Muscle of arm (tissue), 12 donors: ENCODE data around the gene EPSTI1. TPM values are rescaled to one million over a fixed set of nuclear protein-coding genes. Genes with fewer than 3 reads are reported as not detected.

ENCODE experiments used
- DNase-seq: peaks from one replicate; pipeline ENCODE4 v3.0.0-alpha.2; 2013
- polyA plus RNA-seq, 12 donors: library from polyadenylated mRNA; unstranded; fragments of 120-200 nt; gene quantifications; one replicate each; pipeline ENCODE4 v1.2.1, GENCODE V29; 2013; ENCODE audit not compliant: insufficient read length in 12 of 12

The EPSTI1 gene
- polyA plus RNA-seq, 12 donors = 1.7 to 22.8 (median 2.1) TPM; not detected in 1

DNA sequence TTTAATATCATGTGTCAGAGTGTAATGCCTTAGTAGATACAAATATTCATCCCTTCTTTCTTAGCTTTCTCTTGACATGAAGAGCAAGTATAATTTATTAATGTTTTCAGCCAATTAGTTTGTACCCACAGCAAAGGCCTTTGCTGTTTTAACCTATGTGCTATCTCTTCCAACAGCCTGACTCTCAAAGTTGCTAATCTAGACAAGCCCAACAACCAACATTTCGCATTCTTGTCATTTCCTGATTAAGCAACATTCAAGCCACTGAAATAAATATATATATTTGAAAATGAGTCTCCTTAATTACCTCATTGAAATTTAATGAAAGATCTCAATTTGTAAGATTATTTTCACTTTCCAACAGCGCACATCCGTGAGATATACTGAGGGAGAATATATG, 18.5 kb downstream of the EPSTI1 start:
- DNase-seq = no peak

GRCh38 chr13:42971691-42972347, 20.2 kb downstream of the EPSTI1 start:
- no peak for DNase-seq

DNA sequence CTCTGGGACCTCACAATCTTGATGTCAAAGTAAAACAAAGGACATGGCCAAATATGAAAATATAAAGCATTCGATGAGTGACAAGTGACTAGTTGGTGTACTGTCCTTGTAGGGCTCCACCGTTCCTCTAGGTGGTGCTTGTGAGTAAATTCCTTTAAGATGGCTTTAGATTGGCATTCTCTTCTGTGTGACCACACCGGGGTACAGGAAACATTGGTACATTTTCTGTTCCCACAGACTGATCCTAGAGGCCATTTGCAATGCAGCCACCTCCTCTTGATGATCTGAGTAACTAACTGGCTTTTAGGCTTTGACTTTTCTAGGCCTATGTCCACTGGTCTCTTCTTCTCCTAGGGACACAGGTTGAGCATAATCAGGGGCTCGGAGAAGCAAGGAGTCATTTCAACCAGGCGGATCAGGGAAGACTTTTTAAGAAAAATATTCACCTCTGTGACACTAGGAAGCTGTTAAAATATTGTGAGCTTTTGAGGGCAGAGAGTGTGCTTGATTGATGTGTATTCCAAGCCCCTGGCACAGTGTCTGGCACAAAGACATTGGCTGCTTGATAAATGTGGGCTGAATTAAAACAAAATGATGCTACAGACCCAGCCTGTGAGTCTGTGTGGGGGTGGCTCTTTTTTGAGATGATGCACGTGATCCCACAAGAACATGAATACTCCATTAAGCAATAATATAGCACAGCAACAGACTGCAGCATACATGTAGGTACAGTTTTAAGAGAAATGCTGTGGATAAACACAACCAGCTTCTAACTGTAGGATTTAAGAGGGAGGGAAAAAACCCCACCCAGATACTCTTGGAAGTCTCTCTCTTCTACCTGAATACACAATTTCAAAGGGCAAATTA, 21.0 kb downstream of the EPSTI1 start:
- DNase-seq = no peak

DNA sequence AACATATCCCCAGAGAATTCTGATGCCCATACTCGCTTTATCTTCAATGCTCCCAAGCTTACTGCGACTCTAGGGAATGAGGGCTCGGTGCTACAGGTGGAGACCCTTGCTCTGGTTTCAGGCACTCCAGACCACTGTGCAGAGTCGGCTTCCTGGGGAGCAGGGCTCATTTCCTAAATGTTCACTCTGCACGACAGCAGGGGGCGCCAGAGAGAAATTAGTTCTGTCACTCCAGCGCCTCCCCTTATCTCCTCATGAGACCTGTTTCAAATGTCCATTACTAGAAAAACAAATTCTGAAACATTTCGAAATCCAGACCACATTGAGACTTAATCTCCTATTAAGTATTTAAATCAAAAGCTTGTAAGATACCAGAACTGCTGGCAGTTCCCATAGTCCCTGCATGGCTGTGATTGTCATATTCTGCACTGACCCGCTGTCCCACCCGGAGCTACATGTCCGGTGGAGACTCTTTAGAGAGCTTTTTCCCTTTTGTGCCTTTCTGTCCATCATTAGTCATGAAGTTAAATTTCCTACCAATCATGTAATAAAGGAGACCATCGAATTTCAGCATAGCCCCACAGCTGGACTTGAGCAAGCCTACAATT, 22.4 kb downstream of the EPSTI1 start:
- DNase-seq = peak; percentile 57

GRCh38 chr13:42968906-42969305, 23.1 kb downstream of the EPSTI1 start:
- no peak for DNase-seq

DNA sequence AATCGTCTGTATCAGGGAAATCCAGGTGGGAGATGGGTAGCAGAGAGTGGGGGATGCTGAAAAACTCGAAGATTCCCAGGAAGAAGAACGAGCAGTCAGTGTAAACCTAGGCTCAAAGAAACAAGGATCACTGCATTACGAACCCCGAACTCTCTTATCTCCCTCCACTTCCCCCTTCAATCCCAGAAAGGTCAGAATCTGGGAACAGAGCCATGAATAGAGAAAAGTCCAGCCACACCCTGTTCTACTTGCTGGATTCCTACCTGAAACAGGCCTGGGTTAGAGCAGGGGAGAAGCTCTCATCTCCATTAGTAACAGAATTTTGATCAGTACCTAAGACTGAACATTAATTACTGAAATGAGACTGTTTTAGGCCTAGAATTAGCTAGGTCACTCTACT, 24.4 kb downstream of the EPSTI1 start:
- no peak for DNase-seq

- DNase-seq = no peak
Measured at GRCh38 chr13:42965281-42965680, 26.8 kb downstream of the EPSTI1 start.

DNA sequence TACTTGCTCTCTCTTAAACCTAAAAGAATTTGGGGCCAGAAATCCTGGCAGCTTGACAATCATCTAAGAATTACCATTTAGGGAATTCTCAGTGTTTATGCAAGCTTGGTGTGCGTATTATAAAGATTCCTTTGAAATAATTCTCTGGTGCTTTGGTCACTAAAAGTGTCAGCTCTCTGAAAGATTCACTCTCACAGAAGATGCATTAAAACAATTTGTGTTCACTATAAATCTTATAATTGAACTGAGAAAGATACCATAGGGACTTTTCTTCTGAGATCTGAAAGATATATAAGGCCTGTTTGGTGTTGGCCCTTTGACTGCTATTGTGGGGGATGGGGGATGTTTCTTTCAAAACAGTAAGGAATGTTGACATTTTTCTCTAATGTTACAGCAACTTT, 27.3 kb downstream of the EPSTI1 start:
- no peak for DNase-seq

- DNase-seq = no peak
Measured at GRCh38 chr13:42959615-42960014, 32.4 kb downstream of the EPSTI1 start.

GRCh38 chr13:42957881-42958280, 34.2 kb downstream of the EPSTI1 start:
- DNase-seq = no peak

DNA sequence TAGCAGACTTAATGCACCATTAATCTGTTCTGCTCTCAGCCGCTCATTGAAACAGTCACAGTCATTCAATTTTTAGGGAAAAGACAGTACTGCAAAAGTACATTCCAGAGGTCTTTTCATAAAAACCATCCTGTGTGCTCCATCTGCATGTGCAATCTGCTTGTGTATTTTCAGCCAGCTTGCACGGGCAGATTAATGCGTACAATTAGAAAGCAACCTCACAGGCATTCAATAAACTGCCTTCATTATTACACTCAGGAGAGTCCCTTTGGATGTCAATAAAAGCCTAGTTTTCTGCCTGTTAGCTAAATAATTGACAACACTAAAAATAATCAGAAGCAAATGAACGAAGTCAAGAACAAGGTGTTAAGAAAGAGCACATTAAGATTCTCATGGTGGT, 41.9 kb downstream of the EPSTI1 start:
- no peak for DNase-seq

DNA sequence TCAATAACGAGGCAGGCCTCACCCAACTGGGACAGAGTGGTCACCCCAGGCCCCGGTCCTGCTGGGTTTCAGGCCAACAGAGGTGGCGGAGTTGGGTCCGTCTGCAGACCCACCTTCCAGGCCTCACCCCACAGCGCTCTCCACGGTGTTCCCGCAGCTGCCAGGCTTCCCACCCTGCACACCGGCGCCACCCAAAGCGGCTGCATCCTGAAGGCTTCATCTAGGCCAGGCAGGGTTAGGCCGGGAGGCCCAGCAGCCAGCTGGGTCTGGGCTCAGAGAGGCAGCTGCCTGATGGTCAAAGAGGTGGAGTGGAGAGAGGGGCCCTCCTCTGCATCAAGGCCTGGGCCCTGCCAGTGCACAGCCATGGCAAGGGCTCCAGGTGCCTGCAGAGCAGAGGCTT, 44.1 kb downstream of the EPSTI1 start:
- DNase-seq = no peak

- no peak for DNase-seq
Measured at GRCh38 chr13:42946927-42947326, 45.1 kb downstream of the EPSTI1 start.

DNA sequence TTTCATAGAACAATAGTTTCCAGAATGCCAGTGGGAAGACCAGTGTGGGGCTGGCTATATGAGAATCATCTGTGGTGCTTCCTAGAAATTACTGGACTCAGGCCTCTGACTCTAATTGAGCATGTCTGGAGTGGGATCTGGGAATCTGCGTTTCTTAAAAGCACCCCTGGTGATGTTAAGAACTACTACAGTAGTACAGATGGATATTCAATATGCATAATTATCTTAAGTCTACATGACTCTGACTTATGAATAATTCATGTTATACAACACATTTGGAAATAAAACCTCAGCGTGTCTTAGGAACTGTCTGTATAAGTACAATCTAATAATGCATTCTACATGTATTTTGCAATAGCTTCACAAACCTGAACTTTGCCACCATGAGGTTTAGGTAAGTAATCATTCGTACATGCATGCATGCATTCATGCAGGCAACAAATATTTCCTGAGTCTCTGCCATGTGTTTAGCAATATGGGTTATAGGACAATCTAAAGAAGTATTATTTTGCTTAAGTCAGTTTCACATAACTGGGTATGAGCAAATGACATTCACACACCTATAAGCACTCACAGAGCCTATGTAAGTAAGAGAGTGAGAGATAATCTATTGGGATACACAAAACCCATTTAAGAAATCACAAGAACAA, 62.0 kb downstream of the EPSTI1 start:
- no peak for DNase-seq

DNA sequence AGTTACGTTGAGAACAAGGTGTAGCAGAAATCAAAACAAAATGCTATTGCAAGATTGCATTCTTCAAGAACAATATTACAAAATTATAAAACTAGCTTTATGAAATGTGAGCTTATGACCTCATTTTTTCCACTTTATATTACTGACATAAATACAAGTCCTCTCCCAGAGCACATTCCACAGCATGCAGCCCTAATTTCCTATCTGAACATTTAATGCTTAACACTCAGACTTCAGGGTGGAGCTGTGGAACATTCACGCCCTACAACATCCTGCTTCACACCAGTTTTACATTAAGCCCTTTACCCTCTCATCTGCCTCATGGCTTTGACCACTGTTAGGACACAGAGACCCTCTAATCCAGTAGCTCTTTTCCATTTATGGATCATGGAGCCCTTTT, 65.5 kb downstream of the EPSTI1 start:
- peak; percentile 16 for DNase-seq

GRCh38 chr13:42926043-42926442, 66.0 kb downstream of the EPSTI1 start:
- DNase-seq = no peak

- no peak for DNase-seq
Measured at GRCh38 chr13:42925626-42926025, 66.4 kb downstream of the EPSTI1 start.

GRCh38 chr13:42924344-42924743, 67.7 kb downstream of the EPSTI1 start:
- DNase-seq = peak; percentile 9

DNA sequence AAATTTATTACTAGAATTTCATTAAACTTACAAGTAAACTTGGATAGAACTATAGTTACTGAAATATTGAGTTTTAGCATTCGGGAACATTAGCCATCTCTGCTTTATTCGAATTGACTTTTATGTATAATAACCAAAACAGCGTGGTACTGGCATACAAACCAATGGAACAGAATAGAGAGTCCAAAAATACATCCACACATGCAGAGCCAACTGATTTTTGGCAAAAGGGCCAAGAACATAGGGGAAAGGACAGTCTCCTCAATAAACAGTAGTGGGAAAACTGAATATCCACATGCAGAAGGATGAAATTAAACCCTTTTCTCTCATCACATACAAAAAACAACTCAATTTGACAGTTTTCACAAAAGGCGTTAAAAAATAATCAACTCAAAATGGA, 84.3 kb downstream of the EPSTI1 start:
- no peak for DNase-seq

- DNase-seq = no peak
Measured at GRCh38 chr13:42906257-42906656, 85.8 kb downstream of the EPSTI1 start.

DNA sequence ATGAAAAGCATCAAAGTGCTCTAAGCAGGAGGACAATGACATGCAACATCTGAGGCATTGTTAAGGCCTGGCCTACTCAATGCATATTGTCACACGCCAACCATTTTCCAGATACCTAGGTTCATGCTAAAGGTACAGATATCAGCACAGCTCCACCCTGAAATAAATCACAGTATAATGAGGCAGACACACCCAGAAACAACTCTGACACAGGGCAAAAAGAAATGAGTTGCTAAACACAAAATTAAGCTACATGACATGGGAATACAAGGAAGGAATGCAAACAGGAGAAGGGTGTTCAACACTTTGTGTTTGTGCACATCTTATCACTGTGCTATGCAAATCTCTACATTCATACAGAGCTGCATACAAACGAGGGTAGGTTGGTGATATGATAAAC, 86.5 kb downstream of the EPSTI1 start:
- DNase-seq = no peak

DNA sequence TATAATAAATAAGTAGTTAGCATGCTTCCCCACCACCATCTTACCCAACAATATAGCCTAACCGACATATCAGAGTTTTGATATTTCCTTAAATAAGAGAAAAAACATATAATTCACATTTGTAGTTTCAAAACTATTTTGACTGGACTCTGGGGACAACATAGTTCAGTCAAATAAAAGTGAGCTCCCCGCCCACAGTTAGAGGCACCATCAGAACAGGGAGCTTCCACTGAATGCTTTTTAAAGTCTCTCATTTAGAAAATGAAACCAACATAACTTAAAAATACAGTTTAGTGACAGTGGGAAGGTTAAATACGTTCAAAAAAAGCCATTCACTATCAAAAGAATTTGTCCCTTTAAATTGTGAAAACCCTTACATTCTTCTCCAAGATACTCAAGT, 92.8 kb downstream of the EPSTI1 start:
- DNase-seq = no peak

DNA sequence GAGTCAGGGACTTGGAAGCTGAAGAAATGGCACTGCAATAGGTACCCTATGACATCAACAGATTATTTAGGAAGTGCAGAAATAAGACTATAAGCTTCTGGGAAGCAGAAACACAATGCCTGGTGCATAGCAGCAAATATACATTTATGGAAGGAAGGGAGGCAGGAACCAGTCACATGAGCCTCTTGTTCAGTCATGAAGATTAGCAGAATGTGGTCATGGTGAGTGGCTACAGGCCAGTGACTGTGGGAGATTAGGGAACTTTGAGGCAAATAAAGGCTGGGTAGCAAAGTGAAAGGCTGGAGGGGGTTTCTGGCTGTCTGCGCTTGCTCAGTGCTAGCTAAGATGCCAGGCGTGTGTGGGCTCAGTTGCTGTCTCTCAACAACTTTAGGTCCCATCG, 96.3 kb downstream of the EPSTI1 start:
- no peak for DNase-seq
